Dermis blood vessel endothelial cell (primary cell): Measurements from ENCODE around the gene MIS12. TPM values are rescaled to one million over a fixed set of nuclear protein-coding genes. Genes with fewer than 3 reads are reported as not detected.

Experiments used
- DNase-seq: peaks from one replicate; pipeline ENCODE4 v3.0.0; 2010
- total RNA-seq: library from RNA; depleted of rRNA; stranded (reverse); fragments of >200 nt; gene quantifications from 2 replicates; pipeline ENCODE4 v1.2.3, GENCODE V29; 2014

MIS12 gene
- total RNA-seq, 1 donor from 2014 or later = 20.8 TPM

DNA sequence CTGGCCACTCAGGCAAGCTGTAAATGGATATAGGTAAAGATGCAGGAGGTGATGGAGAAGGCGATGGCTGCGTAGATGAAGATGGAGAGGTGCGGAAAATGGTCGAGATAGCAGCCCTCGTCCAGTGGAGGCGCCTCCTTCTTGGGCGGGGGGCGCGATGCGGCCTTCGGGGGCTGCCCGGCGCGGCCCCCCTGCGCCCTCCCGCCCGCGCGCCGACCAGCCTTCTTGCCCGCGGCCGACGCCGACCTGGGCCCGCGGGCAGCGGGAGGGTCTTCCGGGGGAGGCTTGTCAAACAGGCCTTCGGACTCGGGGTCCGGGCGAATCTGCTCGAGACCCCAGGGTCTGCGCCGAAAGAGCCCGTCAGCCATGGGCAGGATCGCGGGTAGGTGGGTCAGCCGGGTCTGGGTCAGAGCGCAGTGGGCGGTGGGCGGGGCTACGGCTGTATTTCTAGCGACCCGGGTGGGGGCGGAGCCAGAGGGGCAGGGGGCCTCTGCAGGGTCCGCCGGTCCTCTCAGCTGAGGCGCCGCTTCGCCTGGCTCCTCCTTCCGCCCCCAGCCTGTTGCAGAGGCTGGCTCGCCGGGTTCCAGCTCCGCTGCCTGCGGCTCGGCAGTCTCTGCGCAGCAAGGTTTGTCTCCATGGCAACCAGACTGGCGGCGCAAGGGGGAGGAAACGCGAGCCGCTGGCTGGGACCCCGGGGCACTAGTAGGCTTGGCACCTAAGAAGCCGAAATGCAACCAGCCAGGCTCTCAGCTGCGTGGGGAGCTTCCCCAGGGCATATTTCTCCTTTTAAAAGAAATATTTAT is 14.4 kb downstream of the MIS12 start:
- peak; percentile 72 for DNase-seq

DNA sequence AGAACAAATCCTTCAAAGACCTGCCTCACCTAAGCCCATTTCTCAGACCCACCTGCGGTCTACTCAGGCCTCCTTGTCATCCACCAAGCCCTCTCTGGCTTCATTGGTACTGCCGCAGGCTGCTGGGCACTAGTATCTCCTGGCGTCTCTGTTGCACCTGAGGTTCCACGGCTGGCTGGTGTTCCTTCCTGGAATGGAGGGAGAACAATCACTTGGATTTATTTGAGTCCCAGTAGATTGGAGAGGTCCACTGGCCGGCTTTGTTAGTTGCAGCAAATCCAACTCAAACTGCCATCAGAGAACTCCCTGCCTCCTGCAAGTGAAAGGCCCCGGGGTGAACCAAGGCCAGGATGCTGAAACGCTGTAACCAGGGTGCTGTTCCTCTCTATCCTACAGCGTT is 15.3 kb downstream of the MIS12 start:
- no peak for DNase-seq

DNA sequence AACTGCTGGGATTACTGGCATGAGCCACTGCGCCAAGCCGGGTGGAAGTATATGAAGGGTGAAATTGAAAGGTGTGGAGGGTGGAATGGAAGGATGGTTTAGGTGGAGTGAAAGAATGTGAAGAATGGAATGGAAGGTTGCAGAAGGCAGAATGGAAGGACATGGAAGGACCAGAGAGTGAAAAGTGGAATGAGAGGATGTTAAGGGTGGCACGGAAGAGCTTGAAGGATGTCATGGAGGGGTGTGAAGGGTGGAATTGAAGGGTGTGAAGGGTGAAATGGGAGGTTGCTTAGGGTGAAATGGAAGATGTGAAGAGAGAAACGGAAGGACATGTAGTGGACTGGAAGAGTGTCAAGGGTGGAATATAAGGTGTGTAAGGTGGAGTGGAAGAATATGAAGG is 16.2 kb downstream of the MIS12 start:
- no peak for DNase-seq

DNA sequence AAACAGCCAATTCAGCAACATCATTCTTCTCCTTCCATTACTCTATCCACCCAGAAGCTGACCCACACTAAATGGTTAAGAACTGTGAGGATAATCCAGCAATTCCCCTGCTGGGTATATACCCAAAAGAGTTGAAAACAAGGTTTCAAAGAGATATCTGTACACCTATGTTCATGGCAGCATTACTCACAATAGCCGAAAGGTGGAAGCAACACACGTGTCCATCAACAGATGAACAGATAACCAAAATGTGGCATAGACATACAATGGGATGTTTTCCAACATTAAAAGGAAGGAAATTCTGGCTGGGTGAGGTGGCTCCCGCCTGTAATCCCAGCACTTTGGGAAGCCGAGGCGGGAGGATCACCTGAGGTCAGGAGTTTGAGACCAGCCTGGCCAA is 19.9 kb downstream of the MIS12 start:
- DNase-seq = peak; percentile 39

GRCh38 chr17:5508810-5509209 is 22.4 kb downstream of the MIS12 start:
- peak; percentile 30 for DNase-seq

GRCh38 chr17:5509482-5509881 is 23.1 kb downstream of the MIS12 start:
- no peak for DNase-seq

- DNase-seq = no peak
These were observed 24.4 kb downstream of the MIS12 start for GRCh38 chr17:5510771-5511170.

GRCh38 chr17:5511401-5512225 is 25.2 kb downstream of the MIS12 start:
- peak; percentile 20 for DNase-seq

DNA sequence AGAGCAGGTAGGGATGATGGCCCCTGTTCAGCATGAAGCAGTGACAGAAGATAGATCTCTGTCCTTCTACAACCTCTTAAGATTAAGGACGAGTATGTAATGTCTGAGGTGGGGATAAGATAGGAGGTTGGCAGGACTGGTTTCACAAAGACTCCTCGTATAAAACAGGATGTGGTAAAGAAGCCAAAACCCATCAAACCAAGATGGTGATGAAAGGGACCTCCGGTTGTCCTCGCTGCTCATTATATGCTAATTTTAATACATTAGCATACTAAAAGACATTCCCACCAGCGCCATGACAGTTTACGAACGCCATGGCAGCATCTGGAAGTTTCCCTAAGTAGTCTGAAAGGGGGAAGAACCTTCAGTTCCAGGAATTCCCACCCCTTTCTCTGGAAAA is 27.3 kb downstream of the MIS12 start:
- no peak for DNase-seq

GRCh38 chr17:5514976-5515375 is 28.6 kb downstream of the MIS12 start:
- no peak for DNase-seq

- DNase-seq = peak; percentile 42
These were observed 29.9 kb downstream of the MIS12 start for GRCh38 chr17:5516060-5516792.

- DNase-seq = no peak
These were observed 36.1 kb downstream of the MIS12 start for GRCh38 chr17:5522476-5522875.

DNA sequence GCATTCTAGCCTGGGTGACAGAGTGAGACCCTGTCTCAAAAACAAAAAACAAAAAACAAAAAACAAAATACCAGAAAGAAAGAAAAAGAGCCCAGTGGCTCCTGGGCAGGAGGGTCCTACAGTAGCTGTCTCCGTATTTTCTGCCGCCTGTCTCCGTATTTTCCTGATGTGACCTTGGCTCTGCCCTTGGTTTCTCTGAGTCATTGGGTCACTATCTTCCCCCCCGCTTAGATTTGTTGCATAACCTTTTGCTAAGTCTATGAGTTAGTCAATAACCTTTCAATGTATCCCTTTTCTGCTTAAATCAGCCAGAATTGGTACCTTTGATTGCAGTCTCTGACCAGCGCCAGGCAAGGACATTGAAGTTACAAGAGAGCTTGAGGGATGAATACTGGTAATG is 36.9 kb downstream of the MIS12 start:
- DNase-seq = no peak

GRCh38 chr17:5526821-5527598 is 40.6 kb downstream of the MIS12 start:
- DNase-seq = peak; percentile 98

DNA sequence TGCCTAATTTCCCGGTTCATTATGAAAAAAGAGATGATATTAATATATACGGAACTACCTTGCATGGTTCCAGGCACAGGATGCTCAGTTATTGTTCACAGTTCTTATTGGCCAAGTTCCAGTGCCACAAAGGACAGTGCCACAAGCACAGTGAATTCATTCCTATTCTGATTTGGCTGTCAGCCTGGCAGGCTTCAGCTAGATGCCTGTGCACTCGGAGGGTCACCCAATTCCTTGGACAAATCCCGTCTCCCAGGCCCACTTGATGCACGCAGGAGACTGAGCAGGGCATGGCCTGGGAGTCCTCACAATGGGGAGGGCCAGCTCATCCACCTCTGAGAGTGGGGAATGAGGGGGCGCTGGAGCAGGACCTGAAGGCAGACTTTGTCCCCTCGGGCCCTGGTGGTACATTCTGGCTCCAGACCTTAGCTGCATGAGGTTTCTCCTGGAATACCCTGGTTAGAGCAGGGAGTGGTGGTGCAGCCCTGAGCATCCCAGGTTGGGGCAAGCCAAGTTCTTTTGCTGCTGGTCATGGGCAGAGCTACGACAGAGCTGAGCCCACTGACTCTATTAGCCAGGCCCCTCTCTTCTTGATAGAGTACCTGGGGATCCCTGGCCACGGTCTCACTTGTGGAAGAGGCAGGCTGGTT is 41.4 kb downstream of the MIS12 start:
- peak; percentile 42 for DNase-seq

- DNase-seq = no peak
These were observed 44.1 kb downstream of the MIS12 start for GRCh38 chr17:5530265-5531084.

GRCh38 chr17:5531085-5531418 is 44.7 kb downstream of the MIS12 start:
- no peak for DNase-seq

- DNase-seq = no peak
These were observed 46.2 kb downstream of the MIS12 start for GRCh38 chr17:5532581-5532980.

DNA sequence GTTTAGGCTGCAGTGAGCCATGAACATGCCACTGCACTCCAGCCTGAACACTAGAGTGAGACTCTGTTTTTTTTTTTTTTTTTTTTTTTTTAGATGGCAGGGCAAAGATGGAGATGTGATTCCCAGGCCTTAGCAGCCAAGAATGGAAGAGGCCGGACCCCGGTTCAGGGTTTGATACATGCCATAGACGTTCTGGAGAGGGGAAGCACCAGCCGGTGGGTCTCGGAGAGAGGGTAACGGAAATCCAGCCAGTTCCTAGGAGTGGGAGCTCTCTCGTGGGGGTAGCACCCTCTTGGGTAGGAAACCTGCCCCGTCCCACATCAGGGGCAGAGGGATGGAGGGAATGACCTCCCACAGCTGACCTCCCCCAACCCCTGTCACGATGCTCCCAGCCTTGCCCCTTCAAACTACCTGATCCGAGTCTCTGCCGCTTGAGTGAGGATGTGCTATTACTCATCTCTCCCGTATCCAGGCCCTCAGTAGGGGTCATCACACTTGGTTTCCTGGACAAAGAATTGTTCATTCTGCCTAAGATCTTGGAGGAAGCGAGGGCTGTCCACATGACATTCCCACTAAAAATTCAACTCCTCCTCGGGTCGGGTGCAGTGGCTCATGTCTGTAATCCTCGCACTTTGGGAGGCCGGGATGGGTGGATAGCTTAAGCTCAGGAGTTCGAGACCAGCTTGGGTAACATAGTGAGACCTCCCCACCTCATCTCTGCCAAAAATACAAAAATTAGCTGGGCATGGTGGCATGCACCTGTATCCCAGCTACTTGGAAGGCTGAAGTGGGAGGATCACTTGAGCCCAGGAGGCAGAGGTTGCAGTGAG is 47.3 kb downstream of the MIS12 start:
- DNase-seq = peak; percentile 66

DNA sequence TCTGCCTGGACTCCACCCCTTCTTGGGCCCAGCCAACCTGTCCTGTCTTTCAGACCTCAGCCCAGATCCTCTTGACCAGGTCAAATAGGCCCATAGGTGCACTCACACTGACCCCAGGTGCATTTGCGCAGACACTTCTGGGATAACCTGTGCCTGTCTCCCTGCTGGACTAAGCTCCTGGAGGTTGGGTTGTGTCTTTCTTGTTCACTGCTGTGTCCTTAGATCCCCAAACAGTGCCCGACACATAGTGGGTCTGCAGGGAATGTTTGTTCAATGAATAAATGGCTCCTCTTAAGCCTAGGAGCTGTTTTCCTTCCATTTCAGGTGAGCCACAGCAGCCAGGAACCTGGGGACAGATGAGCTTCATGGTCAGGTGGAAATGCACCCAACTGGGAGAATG is 49.1 kb downstream of the MIS12 start:
- DNase-seq = no peak
